ENCODE data around the gene JPH4. TPM values are rescaled to one million over a fixed set of nuclear protein-coding genes. Genes with fewer than 3 reads are reported as not detected.

JPH4 gene
- total and polyA plus RNA-seq, 2 of the 8 experiments (the other 6 are each of a cell fraction or from before 2014, with no cell fraction given), result 23.9 to 46.7 TPM

- no peak for TF ChIP-seq FOSL1 (IDR thresholded peaks at IDR 0.05; ENCODE audit: insufficient read depth, low read depth, low read length)
- TF ChIP-seq CTBP2 (IDR thresholded peaks at IDR 0.05; ENCODE audit: borderline replicate concordance, insufficient read depth, insufficient read length, low read length), result no peak
- no peak for TF ChIP-seq USF2 (IDR thresholded peaks at IDR 0.05; ENCODE audit: low read length)
Measured at GRCh38 chr14:23572836-23573235, 5.8 kb downstream of the JPH4 start (continued).

Measured in H1 (cell line).